Erythroblast (primary cell): ENCODE measurements around the gene SSR1.

Source experiments
- GATA1 ChIP-seq: IDR thresholded peaks from 2 replicates; pipeline ENCODE4 v1.6.1; 2011; ENCODE audit warnings: low read depth, mild to moderate bottlenecking, control low read depth, low read length, moderate library complexity
- POLR2A ChIP-seq: IDR thresholded peaks from 2 replicates; pipeline ENCODE4 v1.6.1; 2011; ENCODE audit warnings: mild to moderate bottlenecking, low read length

DNA sequence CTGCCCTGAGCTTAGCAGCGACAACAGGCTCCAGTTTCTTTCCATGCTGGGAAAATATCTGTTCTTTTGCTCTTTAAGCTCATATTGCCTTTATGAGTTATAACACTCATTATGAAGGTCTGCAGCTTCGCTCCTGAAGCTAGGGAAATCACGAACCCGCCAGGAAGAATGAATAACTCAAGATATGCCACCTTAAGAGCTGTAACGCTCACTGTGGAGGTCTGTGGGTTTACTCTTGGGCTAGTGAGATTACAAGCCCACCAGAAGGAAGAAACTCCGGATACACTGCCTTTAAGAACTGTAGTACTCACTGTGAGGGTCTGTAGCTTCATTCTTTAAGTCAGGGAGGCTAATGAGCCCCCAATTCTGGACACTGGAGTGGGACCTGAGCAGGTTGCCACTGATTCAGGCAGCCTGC, 3.0 kb upstream of the SSR1 start:
- TF ChIP-seq POLR2A = no peak
- no peak for TF ChIP-seq GATA1
